IMR-90 (cell line): ENCODE results near the gene HECW1.

Experiments used
- CEBPB ChIP-seq: IDR thresholded peaks from 2 replicates; pipeline ENCODE4 v1.6.1; 2012; ENCODE audit warnings: low read depth, low read length, improper control_type of control experiment
- CTCF ChIP-seq: conservative IDR thresholded peaks from 2 replicates; pipeline ENCODE4 v1.5.1; 2012; ENCODE audit warnings: mild to moderate bottlenecking, low read depth, low read length, improper control_type of control experiment
- ELK1 ChIP-seq: fragments of 150-350 bp; IDR thresholded peaks from 2 replicates; pipeline ENCODE4 v1.6.1; 2016; ENCODE audit warnings: low read depth, mild to moderate bottlenecking, low read length, moderate library complexity, borderline replicate concordance
- FOS ChIP-seq: fragments of 150-350 bp; IDR thresholded peaks from 2 replicates; pipeline ENCODE4 v1.6.1; 2016; ENCODE audit warnings: low read depth, low read length
- POLR2A ChIP-seq: IDR thresholded peaks from 2 replicates; pipeline ENCODE4 v1.6.1; 2012; ENCODE audit warnings: mild to moderate bottlenecking, low read depth, low read length
- RAD21 ChIP-seq: IDR thresholded peaks from 2 replicates; pipeline ENCODE4 v1.6.1; 2012; ENCODE audit warnings: low read length, improper control_type of control experiment
- RCOR1 ChIP-seq: IDR thresholded peaks from 2 replicates; pipeline ENCODE4 v1.6.1; 2012; ENCODE audit warnings: mild to moderate bottlenecking, low read length, improper control_type of control experiment; ENCODE audit not compliant: insufficient replicate concordance
- RFX5 ChIP-seq: IDR thresholded peaks from 2 replicates; pipeline ENCODE4 v1.8.0; 2012; ENCODE audit warnings: low read depth, mild to moderate bottlenecking, low read length, moderate library complexity
- SMC3 ChIP-seq: fragments of 150-350 bp; IDR thresholded peaks from 2 replicates; pipeline ENCODE4 v1.6.1; 2016; ENCODE audit warnings: low read depth, mild to moderate bottlenecking, antibody characterized with exemption, low read length, moderate library complexity

GRCh38 chr7:43117095-43117494 is 4.6 kb downstream of the HECW1 start:
- no peak for TF ChIP-seq FOS
- no peak for TF ChIP-seq CTCF
- no peak for TF ChIP-seq RFX5
- TF ChIP-seq RAD21: no peak
- TF ChIP-seq RCOR1: no peak
- TF ChIP-seq POLR2A: no peak
- no peak for TF ChIP-seq CEBPB
- TF ChIP-seq ELK1: no peak
- TF ChIP-seq SMC3: no peak
